ENCODE data around the gene SNAP47.

SNAP47 gene

DNA sequence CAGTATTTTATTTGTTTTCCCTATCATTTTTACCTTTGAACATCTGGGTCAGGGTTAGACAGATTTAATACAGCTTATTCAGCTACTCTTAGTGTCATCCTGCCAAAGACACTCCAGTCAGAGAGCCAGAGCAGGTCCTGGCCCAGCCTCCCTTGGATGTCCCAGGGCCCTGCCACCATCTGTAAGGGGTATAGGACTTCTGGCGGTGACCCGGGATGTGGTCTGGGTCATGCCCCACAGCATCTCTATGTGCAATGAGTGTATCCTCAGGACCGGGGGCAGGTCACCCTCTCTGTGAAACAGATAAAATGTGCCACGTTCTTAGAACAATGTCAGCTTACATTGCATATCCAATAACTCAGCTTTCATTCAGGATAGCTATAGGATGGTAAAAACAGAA lies 42.4 kb downstream of the SNAP47 start:
- TF ChIP-seq, protein P1, sequence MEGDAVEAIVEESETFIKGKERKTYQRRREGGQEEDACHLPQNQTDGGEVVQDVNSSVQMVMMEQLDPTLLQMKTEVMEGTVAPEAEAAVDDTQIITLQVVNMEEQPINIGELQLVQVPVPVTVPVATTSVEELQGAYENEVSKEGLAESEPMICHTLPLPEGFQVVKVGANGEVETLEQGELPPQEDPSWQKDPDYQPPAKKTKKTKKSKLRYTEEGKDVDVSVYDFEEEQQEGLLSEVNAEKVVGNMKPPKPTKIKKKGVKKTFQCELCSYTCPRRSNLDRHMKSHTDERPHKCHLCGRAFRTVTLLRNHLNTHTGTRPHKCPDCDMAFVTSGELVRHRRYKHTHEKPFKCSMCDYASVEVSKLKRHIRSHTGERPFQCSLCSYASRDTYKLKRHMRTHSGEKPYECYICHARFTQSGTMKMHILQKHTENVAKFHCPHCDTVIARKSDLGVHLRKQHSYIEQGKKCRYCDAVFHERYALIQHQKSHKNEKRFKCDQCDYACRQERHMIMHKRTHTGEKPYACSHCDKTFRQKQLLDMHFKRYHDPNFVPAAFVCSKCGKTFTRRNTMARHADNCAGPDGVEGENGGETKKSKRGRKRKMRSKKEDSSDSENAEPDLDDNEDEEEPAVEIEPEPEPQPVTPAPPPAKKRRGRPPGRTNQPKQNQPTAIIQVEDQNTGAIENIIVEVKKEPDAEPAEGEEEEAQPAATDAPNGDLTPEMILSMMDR (conservative IDR thresholded peaks at IDR 0.05), result no peak
- no peak overlapping the region for H3K27ac ChIP-seq

- TF ChIP-seq, protein P1 (conservative IDR thresholded peaks at IDR 0.05), result no peak
- no peak overlapping the region for H3K27ac ChIP-seq
Measured at GRCh38 chr1:227778401-227778947, 43.2 kb downstream of the SNAP47 start.

DNA sequence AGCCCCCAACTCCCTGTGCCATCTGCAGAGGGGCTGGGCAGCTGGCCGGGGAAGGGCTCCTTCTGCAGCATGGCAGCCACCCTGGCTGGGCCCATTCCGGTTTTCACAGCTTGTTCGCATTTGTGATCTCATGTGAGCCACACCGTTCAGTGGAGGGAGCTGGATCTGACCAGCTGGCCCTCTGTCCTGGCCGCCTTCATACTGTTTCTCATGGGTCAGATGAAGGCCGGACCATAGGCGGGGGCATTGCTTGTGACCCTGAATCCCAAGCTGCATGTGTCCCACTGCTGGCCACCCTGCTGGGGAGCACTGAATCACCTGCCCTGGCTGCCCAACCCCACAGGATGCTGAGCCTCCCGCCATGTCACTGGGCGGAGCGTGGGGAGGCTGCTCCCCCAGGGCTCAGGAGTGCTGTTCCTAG lies 43.8 kb downstream of the SNAP47 start:
- H3K27ac ChIP-seq, result no peak overlapping the region
- TF ChIP-seq, protein P1 (conservative IDR thresholded peaks at IDR 0.05), result no peak

DNA sequence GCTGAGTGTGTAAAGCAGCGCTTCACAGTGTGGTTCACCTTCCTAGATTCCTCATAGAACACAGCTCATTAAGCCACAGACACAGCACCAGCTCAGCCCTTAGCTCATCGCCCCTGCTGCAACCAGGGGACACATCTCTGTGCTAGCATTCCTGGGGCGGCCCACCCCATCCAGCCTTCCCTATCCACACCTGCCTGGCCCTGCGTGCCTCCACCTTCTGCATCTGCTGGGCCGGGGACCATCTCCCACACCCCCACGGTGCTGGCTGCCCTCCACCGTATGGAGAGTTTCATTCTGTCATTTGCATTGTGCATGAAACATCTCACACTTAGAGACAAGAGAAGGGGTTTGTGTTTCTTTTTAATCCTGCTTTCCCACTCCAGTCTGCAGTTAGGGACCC lies 44.5 kb downstream of the SNAP47 start:
- no peak overlapping the region for H3K27ac ChIP-seq
- TF ChIP-seq, protein P1 (conservative IDR thresholded peaks at IDR 0.05), result no peak

DNA sequence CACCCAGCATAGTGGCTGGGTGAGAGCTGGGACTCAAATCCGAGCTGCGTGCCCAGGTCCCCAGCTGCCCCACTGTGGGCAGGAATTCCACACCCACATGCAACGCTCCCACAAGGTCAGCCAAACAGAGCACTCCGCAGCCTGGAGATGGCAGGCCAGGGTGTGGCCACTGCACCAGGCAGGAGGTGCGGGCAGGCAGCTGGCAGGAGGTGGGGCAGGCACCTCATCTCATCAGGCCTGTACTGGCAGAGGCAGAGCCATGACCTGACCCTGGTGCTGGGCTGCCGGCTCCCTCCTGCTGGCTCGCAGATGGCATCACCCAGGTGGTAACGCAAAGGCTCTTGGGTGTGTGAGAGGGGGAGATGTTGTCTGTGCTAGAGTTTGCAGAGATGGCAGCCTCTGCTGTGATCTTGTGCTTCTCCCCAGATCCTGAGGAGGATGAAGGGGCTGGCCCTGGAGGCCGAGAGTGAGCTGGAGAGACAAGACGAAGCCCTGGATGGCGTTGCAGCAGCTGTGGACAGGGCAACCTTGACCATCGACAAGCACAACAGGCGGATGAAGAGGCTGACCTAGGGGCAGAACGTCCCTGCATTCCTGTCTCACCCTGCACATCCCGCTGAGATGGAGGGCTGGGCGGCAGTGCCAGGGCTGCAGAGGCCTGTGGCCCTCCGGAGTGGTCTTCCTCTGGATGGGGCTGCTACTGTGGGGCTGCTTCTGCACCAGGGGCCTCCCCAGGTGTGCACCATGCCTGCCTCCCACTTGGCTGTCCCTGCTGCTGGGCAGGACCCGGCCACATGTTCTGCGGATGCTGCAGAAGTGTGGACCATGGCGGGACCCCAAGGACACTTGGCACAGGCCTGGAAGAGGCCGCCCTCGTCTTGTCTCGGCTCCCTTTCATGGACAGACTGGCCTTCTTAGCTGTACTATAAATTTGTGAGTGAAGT lies 45.1 kb downstream of the SNAP47 start:
- H3K27ac ChIP-seq, result no peak overlapping the region
- TF ChIP-seq, protein P1 (conservative IDR thresholded peaks at IDR 0.05), result no peak

DNA sequence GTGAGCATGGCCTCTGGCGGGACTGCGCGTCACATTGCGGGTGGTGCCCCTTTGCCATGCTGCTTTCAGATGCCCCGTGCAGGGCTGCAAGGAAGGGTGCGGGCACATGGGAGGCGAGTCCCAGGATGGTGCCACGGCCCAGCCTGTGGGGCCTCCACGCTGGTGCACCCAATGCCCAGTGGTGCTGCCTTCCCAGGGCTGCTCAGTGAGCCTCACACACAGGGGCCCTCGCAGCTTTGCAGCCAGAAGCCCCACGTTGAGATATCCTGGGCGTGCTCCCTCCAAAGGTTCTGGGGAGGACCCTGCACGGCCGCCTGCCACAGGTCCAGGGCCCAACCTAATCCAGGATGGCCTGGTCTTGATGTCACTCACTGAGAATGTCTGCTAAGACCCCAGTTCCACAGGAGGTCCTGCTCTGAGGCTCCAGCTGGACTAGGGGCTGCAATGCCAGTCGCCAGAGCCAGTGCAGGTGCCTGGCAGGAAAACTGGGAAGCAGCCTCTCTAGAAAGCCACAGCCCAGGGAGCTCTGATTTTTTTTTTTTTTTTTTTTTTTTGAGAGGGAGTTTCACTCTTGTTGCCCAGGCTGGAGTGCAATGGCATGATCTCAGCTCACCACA lies 46.2 kb downstream of the SNAP47 start:
- no peak overlapping the region for H3K27ac ChIP-seq
- TF ChIP-seq, protein P1 (conservative IDR thresholded peaks at IDR 0.05), result no peak

DNA sequence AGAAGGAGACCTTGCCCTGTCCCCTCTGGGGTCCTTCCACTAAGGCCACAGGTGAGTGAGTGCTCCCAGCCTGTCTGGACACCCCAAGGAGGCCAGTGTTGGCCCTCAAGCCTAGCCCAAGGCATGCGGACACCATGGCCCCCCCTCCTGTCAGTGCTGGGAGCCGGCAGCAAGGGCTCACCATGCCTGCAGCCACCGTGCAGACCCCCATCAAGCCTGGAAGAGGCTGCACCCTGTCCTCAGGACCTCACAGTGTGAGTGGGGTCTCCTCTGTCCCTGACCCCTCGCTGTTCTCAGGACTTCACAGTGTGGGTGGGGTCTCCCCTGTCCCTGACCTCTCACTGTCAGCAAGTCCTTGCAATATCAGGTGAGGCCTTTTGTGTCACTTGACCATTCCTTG lies 47.0 kb downstream of the SNAP47 start:
- no peak overlapping the region for H3K27ac ChIP-seq
- TF ChIP-seq, protein P1 (conservative IDR thresholded peaks at IDR 0.05), result no peak
